GM18502 (cell line): ENCODE data around the gene DDN.

Source experiments
- ATAC-seq: cut with Tn5 transposase; IDR thresholded peaks from one replicate; pipeline ENCODE4 v1.9.1; 2021; ENCODE audit warnings: mild to moderate bottlenecking; ENCODE audit not compliant: unreplicated experiment, poor library complexity

Gene DDN

GRCh38 chr12:49015196-49015595, 16.0 kb upstream of the DDN start:
- ATAC-seq, result no peak

DNA sequence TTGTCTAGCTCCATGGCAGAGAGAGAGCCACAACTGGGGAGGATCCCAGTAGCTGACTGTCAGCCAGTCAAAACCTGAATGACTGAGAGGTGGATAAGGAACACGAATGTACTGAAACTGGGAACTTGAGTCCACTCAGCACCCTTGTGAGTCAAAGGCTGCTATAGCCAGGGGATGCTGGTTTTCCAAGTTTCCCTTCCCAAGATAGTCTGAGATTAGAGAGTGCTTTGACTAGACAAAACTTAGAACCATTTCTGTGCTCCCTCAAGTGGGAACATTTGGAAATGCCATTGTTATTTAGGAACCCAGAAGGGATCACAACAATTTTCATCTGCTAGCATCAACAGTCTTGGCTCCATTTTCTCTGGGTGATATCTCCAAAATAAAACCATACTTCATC, 15.4 kb upstream of the DDN start:
- ATAC-seq, result no peak

DNA sequence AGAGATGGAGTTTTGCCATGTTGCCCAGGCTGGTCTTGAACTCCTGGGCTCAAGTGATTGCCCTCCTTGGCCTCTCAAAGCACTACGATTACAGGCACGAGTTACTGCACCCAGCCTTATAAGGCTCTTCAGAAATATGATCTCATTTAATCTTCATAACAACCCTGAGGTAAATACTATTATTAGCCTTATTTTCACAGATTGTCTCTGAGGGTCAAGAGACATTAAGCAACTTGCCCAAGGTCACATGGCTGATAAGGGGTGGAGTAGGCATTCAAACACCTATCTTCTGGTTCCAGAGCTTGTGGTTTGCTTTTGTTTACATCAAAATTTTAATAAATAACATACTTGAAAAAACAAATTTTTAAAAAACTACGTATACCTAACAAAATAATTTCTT, 14.3 kb upstream of the DDN start:
- no peak for ATAC-seq

DNA sequence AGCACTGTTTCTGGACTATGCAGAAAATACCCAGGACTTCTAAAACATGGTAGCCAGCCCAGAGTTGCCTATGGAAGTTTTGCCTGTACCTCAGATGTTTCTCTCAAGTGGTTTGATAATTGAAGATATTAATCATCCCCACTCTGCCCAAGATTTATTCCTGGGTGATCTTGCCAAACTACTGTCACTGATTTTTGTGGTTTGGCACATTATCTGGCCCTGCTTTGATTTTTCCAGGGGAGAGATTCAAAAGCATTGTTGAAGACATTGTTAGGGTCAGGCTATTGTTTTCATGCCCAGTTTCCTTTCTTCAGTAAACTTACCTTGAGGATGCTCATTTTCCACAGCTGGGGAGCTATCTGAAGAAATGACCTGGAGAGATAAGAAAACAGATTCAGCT, 13.6 kb upstream of the DDN start:
- ATAC-seq, result no peak

DNA sequence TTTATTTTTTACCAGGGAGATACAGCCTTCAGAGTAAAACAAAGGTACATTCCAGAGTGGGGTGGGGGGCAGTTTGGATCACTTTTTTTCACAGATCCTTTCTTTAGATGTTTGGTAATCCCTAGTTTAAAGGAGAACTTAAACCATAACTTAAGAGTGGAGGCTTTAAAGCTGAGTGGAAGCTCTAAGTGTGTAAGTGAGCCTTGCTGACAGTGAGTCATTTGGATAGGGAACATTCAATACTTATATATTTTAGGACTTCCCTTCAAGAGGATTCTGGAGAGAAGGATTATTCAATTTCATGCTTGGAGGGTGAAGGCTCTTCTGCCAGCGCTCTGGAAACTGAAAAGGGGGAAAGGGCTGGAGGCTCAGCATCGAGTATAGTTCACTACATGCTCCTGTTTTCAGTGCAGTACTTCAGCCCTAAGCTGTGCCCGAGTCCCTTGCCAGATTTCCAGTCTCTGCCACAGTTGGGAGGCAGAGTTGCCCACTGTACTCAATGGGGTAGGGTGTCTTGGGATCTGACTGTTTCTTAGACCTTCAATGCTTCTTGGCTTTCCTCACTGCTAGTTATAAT, 11.0 kb upstream of the DDN start:
- no peak for ATAC-seq

GRCh38 chr12:49008943-49009342, 9.8 kb upstream of the DDN start:
- no peak for ATAC-seq

GRCh38 chr12:49000346-49000745, 1.2 kb upstream of the DDN start:
- ATAC-seq, result no peak

DNA sequence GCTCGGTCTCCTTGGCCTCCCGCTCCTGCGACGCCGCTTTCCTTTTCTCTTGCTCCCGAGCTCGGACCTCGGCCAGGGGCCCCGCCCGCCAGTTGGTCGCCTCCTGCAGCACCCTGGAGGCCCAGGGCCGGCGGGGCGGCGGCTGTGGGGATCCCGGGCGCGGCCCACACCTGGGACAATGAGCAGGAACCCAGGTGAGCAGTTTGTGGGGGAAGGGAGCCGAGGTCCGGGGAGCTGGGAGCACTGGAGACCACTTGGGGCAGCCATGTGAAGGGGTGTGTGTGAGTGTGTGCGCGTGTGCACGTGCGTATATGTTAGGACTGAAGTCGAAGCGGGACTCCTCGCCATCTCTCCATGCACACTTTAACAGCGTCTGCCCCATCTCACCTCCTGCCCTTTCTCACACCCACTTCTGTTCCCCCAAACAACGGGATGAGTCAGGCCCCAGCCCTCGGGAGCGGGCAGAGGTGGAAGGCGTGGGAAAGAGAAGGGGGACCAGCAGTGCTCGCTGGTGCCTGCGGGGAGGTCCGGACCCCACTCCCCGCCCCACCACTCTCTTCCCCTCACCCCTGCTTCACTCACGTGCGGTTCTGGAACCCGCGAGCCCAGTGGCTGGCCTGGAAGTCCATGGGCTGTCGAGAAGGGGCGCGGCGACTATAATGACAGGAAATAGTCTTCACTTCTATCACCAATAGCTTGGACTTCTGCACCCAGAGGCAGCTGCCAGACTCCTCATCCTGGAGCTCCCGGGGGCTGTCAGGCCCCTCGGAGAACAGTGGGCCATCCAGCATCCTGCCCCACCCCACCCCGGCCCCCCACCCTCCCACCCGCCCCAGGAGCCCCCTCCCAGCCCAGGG, 450 bp downstream of the DDN start:
- peak; percentile 26 for ATAC-seq

DNA sequence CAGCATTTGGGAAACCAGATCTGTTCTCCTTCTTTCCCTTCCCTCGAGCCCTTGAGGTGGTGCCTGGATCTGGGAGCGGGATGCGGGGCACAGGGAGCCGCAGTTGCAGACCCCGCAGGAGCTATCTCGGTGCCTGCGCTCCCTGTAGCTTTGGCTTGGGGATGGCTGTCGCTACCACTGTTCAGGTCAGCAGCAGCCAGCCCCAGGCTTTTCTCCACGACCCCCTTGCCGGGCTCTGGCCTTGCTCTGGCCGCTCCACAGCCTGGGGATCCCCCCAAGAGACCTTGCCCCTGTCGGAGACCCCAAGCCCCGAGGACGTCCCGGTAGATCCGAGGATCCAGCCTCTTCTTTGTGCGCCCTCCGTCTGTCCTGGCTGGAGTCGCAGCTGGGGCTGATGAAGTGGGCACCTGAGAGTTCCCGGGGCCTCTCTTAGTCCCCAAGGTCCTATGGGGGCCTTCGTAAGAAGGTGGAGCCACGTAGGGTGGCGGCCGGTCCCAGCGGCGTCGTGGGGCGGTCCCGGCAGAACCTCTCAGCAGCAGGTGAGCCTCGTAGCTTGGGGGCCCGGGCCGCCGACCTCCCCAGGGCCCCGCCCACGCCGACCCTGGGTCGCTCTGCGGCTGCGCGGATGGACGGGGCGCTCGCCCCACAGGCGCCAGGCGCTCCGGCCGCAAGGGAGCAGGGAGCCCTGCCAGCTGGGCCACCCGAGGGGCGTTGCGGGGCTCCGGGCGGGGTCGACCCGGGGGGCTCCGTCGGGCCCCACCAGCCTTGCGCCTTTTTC, 1.3 kb downstream of the DDN start:
- peak; percentile 43 for ATAC-seq

DNA sequence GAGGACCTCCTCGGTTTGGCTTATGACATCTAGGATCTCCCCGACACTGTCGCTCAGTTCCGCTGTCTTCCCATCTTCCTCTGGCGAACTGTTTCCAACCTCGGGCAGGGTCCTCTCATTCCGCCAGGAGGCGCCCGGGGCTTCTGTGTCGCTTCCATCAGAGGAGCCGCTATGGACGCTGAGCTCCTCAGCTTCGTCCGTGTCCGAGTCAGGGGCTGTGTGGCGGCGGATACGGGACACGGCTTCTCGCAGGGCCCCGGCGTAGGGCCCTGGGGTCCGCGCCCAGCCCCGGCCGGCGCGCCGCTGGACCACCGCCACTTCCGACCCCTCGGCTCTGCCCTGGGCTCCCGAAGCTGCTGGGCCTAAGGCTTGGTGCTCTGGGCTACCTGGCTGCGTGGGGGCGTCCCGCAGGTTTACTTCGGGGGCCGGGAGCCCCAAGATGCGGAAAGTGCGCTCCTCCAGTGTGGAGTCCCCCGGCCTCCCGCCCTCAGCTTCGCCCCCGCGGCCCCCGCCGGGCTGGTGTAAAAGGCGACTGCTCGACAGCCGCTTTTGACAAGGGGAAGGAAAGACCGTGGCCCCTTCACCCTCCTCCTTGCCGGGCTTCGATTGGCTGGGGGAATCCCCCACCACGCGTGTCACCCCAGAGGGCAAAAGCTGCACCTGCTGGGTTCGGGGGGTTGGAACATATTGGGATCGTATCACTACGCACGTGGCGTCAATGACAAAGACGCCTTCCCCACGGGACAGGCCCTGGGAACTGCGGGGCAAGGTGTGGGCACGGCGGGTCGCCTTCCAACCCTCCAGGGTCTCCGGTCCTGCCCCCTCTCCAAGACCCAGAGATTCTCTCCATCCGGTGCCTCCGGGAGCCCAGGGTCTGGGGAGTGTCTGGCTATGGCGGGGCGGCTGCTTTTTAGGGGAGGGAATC, 2.1 kb downstream of the DDN start:
- no peak for ATAC-seq

DNA sequence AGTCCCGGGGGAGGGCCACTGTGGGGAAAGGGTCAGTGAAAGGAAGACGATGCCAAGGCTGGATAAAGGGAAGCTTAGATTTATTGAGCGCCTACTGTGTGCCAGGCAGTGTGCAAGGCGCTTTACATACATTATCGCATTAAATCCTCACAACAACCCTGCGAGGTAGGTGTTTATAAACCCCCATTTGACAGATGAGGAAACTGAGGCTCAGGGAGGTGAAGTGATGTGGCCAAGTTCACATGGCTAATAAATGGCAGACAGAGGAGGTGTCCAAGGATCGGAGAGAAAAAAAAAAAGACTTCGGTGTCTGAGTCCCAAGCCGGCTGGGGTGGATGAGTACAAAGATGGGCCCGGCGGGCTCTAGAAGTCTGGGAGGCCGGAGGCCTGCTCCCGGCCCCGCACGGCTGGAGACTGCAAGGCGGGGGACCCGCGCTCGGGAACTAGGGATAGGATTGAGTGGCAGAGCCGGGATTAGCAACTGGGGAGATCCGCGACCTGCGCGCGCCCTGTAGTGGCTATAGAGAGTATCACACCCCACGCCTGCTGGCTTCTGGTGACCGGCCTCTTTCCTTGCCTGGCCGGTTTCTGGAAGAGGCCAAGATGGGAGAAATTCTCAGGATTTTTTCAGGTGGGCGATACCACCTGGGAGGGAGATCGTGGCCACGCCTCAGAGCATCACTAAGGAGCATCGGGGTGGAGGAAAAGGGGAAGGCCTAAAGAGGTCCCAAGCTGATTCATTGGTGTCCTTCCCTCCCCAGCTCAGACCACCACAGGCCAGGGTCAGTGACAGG, 3.9 kb downstream of the DDN start:
- ATAC-seq, result no peak

DNA sequence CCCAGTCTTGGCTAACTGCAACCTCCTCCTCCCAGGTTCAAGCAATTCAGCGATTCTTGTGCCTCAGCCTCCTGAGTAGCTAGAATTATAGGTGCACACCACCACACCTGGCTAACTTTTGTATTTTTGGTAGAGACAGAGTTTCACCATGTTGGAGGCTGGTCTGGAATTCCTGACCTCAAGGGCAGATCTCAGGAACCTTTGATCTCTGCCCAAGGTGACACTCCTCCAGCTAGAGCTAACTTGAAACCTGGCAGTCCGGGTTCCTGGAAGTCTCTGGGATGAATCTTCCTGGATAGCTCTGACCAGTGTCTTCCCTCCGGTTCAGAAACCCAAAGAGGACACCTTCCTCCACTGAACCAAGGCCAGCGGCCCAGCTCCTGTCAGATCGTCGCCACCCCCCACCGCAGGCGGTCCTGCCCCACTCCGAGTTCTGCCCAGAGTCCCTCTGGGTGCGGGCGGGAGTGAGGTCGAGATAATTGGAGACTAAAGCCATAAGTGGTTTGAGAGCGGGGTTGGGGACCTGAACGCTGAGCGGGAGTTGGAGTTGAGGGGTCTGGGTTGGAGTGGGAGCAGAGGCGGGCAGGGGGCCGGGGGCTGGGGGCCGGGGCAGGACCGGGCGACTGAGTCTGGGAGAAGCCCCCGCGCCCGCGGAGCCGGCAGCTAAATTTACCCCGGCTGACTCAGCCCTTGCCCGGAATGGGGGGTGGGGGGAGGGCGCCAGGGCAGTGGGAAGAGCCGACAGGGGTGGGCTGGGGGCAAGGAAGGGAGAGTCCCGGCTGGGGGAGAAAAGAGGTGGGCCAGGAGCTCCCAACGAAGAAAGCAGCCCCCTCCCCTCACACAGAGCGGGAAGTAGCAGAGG, 4.7 kb downstream of the DDN start:
- no peak for ATAC-seq

DNA sequence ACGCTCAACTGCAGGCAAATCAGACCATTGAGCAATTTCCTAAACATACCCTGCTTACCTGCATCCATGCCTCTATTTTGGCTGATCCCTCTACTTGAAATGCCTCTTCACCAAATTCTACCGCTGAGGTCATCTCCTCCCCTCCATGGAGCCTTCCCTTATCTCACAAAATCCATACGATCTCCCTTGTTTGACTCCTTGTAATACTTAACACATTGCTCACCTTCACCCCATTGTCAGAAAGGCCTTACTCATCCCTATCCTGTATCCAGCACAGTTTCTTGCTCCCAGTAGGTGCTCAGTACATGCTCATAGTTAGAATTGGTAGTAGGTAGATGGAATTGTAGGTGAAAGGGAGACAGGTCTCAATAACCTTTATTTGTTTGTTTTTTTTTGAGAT, 5.4 kb downstream of the DDN start:
- no peak for ATAC-seq

- ATAC-seq, result no peak
Observed at GRCh38 chr12:48991247-48992050, 7.7 kb downstream of the DDN start.

DNA sequence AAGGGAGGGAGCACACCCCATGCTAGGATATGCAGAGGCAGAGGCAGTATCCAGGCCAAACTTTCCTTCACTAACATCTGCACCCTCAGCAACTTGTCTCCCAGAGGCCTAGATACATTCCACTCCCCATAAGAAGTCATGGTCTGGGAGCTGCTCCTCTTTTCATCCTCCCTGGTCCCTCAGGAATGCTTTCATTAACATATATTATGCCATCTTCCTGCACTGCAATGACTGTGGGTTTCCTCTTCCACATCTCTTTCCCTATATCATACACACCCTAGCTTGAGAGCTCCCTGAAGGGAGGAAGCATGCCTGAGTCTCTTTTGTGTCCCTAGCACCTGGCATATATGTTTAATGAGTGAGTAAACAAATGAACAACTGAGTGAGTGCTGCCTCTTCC, 8.6 kb downstream of the DDN start:
- no peak for ATAC-seq

- ATAC-seq, result no peak
Observed at GRCh38 chr12:48988030-48988649, 11.0 kb downstream of the DDN start.

DNA sequence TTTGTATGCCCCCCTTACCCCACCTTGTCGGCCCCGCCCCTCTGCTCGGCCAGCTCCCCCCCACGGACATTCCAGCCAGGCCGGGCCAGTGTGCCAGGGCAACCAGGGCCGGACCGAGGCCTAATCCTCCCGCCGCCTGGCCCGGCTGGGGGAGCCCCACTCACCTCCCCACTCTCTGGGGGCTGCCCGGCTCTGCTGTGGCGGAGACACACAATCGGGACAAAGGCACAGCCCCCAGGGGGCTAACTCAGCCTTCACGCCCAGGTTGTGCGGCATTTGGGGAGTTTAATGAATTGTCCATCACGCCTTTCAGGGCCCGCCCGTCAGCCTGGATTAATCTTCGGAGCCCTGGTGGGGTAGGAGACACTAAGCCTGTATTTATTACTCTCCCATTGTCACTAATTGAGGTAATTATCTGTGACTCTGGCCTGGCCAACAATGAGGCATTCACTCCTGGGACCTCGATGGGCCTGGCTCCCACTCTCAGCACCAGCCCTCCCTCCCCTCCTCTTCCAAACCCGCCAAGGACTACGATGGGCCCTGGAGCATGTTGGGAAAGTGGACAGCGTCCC, 12.4 kb downstream of the DDN start:
- ATAC-seq, result no peak
